Chondrocyte (in vitro differentiated cells): ENCODE results near the gene C11orf86. TPM values are rescaled to one million over a fixed set of nuclear protein-coding genes. Genes with fewer than 3 reads are reported as not detected.
A peak's percentile ranks its signal among the peaks of the same experiment; 100 is the strongest.

Experiments
- DNase-seq: peaks from one replicate; pipeline ENCODE4 v3.0.0; 2021; ENCODE audit warnings: mixed read lengths, low spot score
- H3K27ac Mint-ChIP-seq: one replicate; pipeline ENCODE4 v1.8.0; 2021; ENCODE audit warnings: mild to moderate bottlenecking, moderate library complexity, mixed read lengths; ENCODE audit not compliant: unreplicated experiment
- H3K27me3 Mint-ChIP-seq: 2 replicates; pipeline ENCODE4 v1.8.0; 2021; ENCODE audit warnings: low read depth, mixed read lengths
- H3K36me3 Mint-ChIP-seq: 2 replicates; pipeline ENCODE4 v1.8.0; 2021; ENCODE audit warnings: low read depth, mixed read lengths
- H3K4me1 Mint-ChIP-seq: 2 replicates; pipeline ENCODE4 v1.8.0; 2021; ENCODE audit warnings: low read depth, mild to moderate bottlenecking, mixed read lengths
- H3K4me3 Mint-ChIP-seq: one replicate; pipeline ENCODE4 v1.8.0; 2021; ENCODE audit warnings: mild to moderate bottlenecking, moderate library complexity, mixed read lengths; ENCODE audit not compliant: unreplicated experiment
- H3K9me3 Mint-ChIP-seq: 2 replicates; pipeline ENCODE4 v1.8.0; 2021; ENCODE audit warnings: low read depth, mixed read lengths
- CTCF ChIP-seq: fragments of 200-600 bp; sonication (generic); IDR thresholded peaks from 2 replicates; pipeline ENCODE4 v1.5.0; 2021; ENCODE audit warnings: antibody characterized with exemption, mild to moderate bottlenecking, moderate library complexity
- total RNA-seq: library from RNA; stranded (reverse); gene quantifications from 3 replicates; pipeline ENCODE4 v1.2.1, GENCODE V29; 2021

The C11orf86 gene
- total RNA-seq, 1 donor from 2014 or later = not detected

DNA sequence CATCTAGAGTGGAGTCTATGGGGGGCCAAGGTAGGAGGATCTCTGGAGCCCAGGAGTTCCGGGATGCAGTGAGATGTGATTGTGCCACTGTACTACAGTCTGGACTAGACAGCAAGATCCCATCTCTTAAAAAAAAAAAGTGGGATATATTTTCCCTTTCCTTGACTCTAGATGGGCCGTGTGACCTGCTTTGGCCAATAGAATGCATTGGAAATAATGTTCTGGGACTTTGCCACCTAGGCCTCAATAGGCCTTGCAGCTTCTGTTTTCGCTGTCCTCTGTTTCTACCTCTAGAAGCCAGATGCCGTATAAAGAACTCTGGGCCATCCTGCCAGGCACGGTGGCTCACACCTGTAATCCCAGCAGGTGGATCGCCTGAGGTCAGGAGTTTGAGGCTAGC, 3.6 kb downstream of the C11orf86 start:
- Mint-ChIP-seq H3K36me3 (peaks cover 2% of the 10 kb centered on the region), H3K27ac (no peak overlapping the region), H3K4me1 (peaks cover 30% of the 10 kb centered on the region), H3K9me3 (peaks cover 2% of the 10 kb centered on the region), H3K4me3 (no peak overlapping the region), H3K27me3 (no peaks in the 10 kb centered on the region)
- TF ChIP-seq CTCF = no peak
- no peak for DNase-seq

DNA sequence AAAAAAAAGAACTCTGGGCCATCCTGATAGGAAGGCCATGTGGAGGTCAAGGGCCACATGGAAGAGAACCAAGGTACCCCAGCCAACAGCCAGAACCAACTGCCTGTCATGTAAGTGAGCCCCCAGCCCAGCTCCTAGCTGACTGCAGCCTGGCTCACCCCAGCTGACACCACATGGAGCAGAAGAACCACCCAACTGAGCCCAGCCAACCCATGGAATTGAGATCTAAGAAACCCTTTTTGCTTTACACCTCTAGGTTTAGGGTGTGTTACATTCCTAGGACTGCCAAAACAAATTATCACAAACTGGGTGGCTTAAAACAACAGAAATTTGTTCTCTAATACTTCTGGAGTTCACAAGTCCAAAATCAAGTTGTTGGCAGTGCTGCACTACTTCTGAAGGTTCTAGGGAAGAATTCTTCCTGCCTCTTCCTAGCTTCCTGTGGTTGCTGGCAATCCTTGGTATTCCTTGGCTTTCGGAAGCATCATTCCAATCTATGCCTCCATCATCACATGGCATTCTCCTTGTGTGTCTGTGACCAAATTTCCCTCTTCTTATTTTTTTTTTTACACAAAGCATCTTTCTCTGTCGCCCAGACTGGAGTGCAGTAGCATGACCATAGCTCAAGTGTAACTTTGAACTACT, 4.4 kb downstream of the C11orf86 start:
- Mint-ChIP-seq H3K9me3 (peaks cover 2% of the 10 kb centered on the region), H3K4me1 (peaks cover 28% of the 10 kb centered on the region), H3K27ac (no peak overlapping the region), H3K27me3 (no peaks in the 10 kb centered on the region), H3K36me3 (peaks cover 2% of the 10 kb centered on the region), H3K4me3 (no peak overlapping the region)
- no peak for DNase-seq
- no peak for TF ChIP-seq CTCF

- no peaks in the 10 kb centered on the region for H3K27me3 Mint-ChIP-seq
- no peak for DNase-seq
- peak overlapping the region; percentile 81 for H3K27ac Mint-ChIP-seq
- peaks cover 38% of the 10 kb centered on the region for H3K4me1 Mint-ChIP-seq
- H3K36me3 Mint-ChIP-seq = peaks cover 2% of the 10 kb centered on the region
- peak overlapping the region; percentile 31 for H3K4me3 Mint-ChIP-seq
- no peak for TF ChIP-seq CTCF
- H3K9me3 Mint-ChIP-seq = peaks cover 2% of the 10 kb centered on the region
Measured at GRCh38 chr11:66981976-66982578, 7.0 kb downstream of the C11orf86 start.

- TF ChIP-seq CTCF = no peak
- Mint-ChIP-seq H3K27me3 (no peaks in the 10 kb centered on the region), H3K4me3 (no peak overlapping the region), H3K9me3 (no peaks in the 10 kb centered on the region), H3K4me1 (peaks cover 44% of the 10 kb centered on the region), H3K36me3 (no peaks in the 10 kb centered on the region), H3K27ac (no peak overlapping the region)
- no peak for DNase-seq
Measured at GRCh38 chr11:66983275-66983924, 8.3 kb downstream of the C11orf86 start.

- Mint-ChIP-seq H3K9me3 (no peaks in the 10 kb centered on the region), H3K4me1 (peaks cover 44% of the 10 kb centered on the region), H3K27ac (no peak overlapping the region), H3K36me3 (no peaks in the 10 kb centered on the region), H3K4me3 (no peak overlapping the region), H3K27me3 (no peaks in the 10 kb centered on the region)
- DNase-seq = no peak
- no peak for TF ChIP-seq CTCF
Measured at GRCh38 chr11:66985508-66986177, 10.5 kb downstream of the C11orf86 start.
